Ureter (tissue), 1 donor: Measurements from ENCODE around the gene DNAJA2. TPM values are rescaled to one million over a fixed set of nuclear protein-coding genes. Genes with fewer than 3 reads are reported as not detected.
"Not testable (repeated sequence)": the region's sequence is repeated elsewhere in the genome, so short reads cannot be mapped to it uniquely, and the experiment has no call there.

ENCODE experiments used
- DNase-seq: peaks from one replicate; pipeline ENCODE4 v3.0.0-alpha.2; 2020; ENCODE audit warnings: low spot score
- total RNA-seq: library from RNA; stranded (reverse); gene quantifications from one replicate; pipeline ENCODE4 v1.2.4, GENCODE V29; 2023
- donor health status: DM: yes; HTN: yes; CAD: no.

DNAJA2 gene
- total RNA-seq, 1 donor from 2014 or later, result 51.5 TPM

- no peak for DNase-seq
These were observed 2.5 kb upstream of the DNAJA2 start for GRCh38 chr16:46975908-46976470.

GRCh38 chr16:46975165-46975564, 1.7 kb upstream of the DNAJA2 start:
- DNase-seq, result no peak

GRCh38 chr16:46974352-46974751, 878 bp upstream of the DNAJA2 start:
- DNase-seq, result no peak

GRCh38 chr16:46973996-46974324, 486 bp upstream of the DNAJA2 start:
- DNase-seq, result no peak

- DNase-seq, result peak; percentile 53
These were observed 856 bp downstream of the DNAJA2 start for GRCh38 chr16:46972429-46973206.

GRCh38 chr16:46971271-46971670, 2.2 kb downstream of the DNAJA2 start:
- no peak for DNase-seq

GRCh38 chr16:46970089-46970488, 3.4 kb downstream of the DNAJA2 start:
- DNase-seq, result no peak

GRCh38 chr16:46968063-46968435, 5.4 kb downstream of the DNAJA2 start:
- DNase-seq, result no peak

- DNase-seq, result no peak
These were observed 10.8 kb downstream of the DNAJA2 start for GRCh38 chr16:46962629-46963028.

- DNase-seq, result no peak
These were observed 11.8 kb downstream of the DNAJA2 start for GRCh38 chr16:46961373-46962353.

GRCh38 chr16:46954562-46954961, 18.9 kb downstream of the DNAJA2 start:
- no peak for DNase-seq

GRCh38 chr16:46950009-46950408, 23.5 kb downstream of the DNAJA2 start:
- no peak for DNase-seq

- DNase-seq, result no peak
These were observed 24.1 kb downstream of the DNAJA2 start for GRCh38 chr16:46949241-46949892.

GRCh38 chr16:46948548-46949166, 24.8 kb downstream of the DNAJA2 start:
- no peak for DNase-seq

- no peak for DNase-seq
These were observed 25.4 kb downstream of the DNAJA2 start for GRCh38 chr16:46947900-46948547.

GRCh38 chr16:46944713-46945112, 28.8 kb downstream of the DNAJA2 start:
- DNase-seq, result not testable (repeated sequence)

GRCh38 chr16:46937536-46937935, 35.9 kb downstream of the DNAJA2 start:
- DNase-seq, result no peak

- no peak for DNase-seq
These were observed 40.7 kb downstream of the DNAJA2 start for GRCh38 chr16:46932802-46933201.

GRCh38 chr16:46930861-46931260, 42.6 kb downstream of the DNAJA2 start:
- DNase-seq, result no peak

- DNase-seq, result peak; percentile 67
These were observed 43.8 kb downstream of the DNAJA2 start for GRCh38 chr16:46929378-46930332.
